ENCODE measurements around the gene LMNTD1.

The LMNTD1 gene

DNA sequence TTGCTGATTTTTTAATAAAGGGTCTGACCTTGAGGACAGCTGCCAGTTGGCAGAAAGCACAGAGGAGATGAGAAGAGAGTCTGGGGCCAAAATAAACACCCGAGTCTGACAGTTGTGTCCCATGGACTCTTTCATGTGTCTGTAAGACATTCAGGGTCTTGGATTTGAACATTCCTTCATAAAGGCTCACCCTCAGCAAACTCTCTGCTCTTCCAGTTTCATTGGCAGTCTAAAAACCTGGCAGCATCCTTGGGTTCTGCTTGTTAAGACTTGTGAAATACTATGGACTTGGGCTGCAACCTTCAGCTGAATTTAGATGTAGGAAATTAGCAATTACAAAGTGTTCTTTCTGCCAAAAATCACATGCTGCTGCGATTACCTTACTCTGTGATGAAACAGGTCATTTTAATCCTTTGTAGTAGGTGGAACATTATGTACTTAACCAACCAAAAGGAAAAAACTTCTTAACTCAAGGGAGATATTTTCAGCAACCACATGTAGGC lies 32.0 kb upstream of the LMNTD1 start:
- Histone ChIP-seq H3K4me3 (ENCODE audit: low read depth in 1 of 5, low read length in 5 of 5) (no peak overlapping the region), H3K36me3 (ENCODE audit: control insufficient read depth in 5 of 5, insufficient read depth in 5 of 5, low read length in 5 of 5) (no peaks in the 10 kb centered on the region), H3K9ac (ENCODE audit: low read length in 5 of 5) (no peak overlapping the region), H3K27ac (ENCODE audit: low read depth, low read length) (no peak overlapping the region), H3K9me3 (ENCODE audit: control insufficient read depth in 5 of 5, low read length in 5 of 5) (peaks cover 0 to 2% (median 0%) of the 10 kb centered on the region in 5 donors), H3K4me1 (ENCODE audit: control insufficient read depth in 5 of 5, insufficient read depth in 5 of 5, low read length in 5 of 5) (peaks cover 0 to 2% (median 0%) of the 10 kb centered on the region in 5 donors), H3K27me3 (ENCODE audit: control insufficient read depth in 5 of 5, insufficient read depth in 4 of 5, low read length in 5 of 5) (no peaks in the 10 kb centered on the region)

DNA sequence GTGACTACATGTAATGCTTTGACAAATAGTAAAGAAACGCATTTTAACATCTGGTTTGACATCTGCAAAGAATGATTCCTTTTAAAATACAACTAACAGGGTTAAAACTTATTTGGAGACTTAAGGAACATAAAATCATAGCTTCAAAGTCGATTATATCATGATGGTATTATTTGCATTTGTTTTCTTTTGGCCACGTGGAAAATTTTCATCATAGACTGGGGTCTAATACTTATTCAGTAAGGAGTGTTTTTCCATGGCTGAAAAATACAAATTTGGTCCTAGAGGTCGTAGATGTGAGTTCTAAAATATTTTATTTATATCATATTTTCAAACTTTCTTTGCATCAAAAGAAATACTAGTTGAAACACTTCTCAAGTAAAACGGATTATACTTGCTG lies 31.5 kb upstream of the LMNTD1 start:
- no peak overlapping the region for H3K27ac ChIP-seq (ENCODE audit: low read depth, low read length)
- H3K4me3 ChIP-seq (ENCODE audit: low read depth in 1 of 5, low read length in 5 of 5): no peak overlapping the region
- peaks cover 0 to 2% (median 0%) of the 10 kb centered on the region in 5 donors for H3K9me3 ChIP-seq (ENCODE audit: control insufficient read depth in 5 of 5, low read length in 5 of 5)
- no peak overlapping the region for H3K9ac ChIP-seq (ENCODE audit: low read length in 5 of 5)
- H3K27me3 ChIP-seq (ENCODE audit: control insufficient read depth in 5 of 5, insufficient read depth in 4 of 5, low read length in 5 of 5): no peaks in the 10 kb centered on the region
- H3K36me3 ChIP-seq (ENCODE audit: control insufficient read depth in 5 of 5, insufficient read depth in 5 of 5, low read length in 5 of 5): no peaks in the 10 kb centered on the region
- H3K4me1 ChIP-seq (ENCODE audit: control insufficient read depth in 5 of 5, insufficient read depth in 5 of 5, low read length in 5 of 5): peaks cover 0 to 2% (median 0%) of the 10 kb centered on the region in 5 donors

DNA sequence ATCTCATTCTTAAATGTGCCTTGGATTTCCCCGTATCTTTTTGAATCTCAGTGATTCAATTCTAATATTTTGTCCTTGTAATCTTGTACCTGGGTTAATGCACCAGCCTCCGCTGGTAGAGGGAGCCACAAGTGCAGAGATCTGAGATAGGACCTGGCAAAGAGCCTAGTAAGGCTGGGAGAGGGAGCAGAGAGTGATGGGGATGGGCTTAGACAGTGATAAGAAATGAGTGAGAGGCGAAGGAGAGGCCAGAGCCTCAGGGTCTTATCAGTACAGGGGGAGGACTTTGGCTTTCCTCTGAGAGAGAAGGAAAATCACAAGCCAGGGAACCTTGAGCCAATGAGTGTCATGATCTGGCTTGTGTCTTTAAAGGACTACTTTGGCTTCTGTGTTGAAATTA lies 30.5 kb upstream of the LMNTD1 start:
- Histone ChIP-seq H3K36me3 (ENCODE audit: control insufficient read depth in 5 of 5, insufficient read depth in 5 of 5, low read length in 5 of 5) (no peaks in the 10 kb centered on the region), H3K27me3 (ENCODE audit: control insufficient read depth in 5 of 5, insufficient read depth in 4 of 5, low read length in 5 of 5) (no peaks in the 10 kb centered on the region), H3K4me3 (ENCODE audit: low read depth in 1 of 5, low read length in 5 of 5) (no peak overlapping the region), H3K9me3 (ENCODE audit: control insufficient read depth in 5 of 5, low read length in 5 of 5) (peaks cover 0 to 2% (median 0%) of the 10 kb centered on the region in 5 donors), H3K4me1 (ENCODE audit: control insufficient read depth in 5 of 5, insufficient read depth in 5 of 5, low read length in 5 of 5) (peaks cover 0 to 2% (median 0%) of the 10 kb centered on the region in 5 donors), H3K9ac (ENCODE audit: low read length in 5 of 5) (no peak overlapping the region), H3K27ac (ENCODE audit: low read depth, low read length) (no peak overlapping the region)

DNA sequence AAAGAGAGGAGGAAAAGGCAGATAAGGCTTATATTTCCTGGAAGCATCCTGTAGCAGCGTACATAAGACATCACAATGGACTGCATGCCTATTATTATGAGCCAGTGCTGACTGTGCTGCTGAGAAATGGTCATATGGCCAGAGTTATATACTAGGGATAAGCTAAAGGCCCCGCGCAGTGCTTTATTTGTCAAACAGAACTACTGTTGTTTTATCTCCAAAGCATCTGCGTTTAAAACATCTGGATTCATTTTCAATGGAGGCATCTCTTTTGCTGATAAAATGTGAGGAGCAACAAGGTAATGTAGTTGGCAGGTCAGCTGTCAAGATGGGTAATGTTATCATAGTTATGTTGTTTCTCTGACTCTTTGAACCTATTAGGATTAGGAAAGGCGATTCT lies 28.0 kb upstream of the LMNTD1 start:
- no peak overlapping the region for H3K9ac ChIP-seq (ENCODE audit: low read length in 5 of 5)
- no peak overlapping the region for H3K4me3 ChIP-seq (ENCODE audit: low read depth in 1 of 5, low read length in 5 of 5)
- H3K9me3 ChIP-seq (ENCODE audit: control insufficient read depth in 5 of 5, low read length in 5 of 5): no peaks in the 10 kb centered on the region
- peaks cover 0 to 2% (median 0%) of the 10 kb centered on the region in 5 donors for H3K4me1 ChIP-seq (ENCODE audit: control insufficient read depth in 5 of 5, insufficient read depth in 5 of 5, low read length in 5 of 5)
- no peaks in the 10 kb centered on the region for H3K36me3 ChIP-seq (ENCODE audit: control insufficient read depth in 5 of 5, insufficient read depth in 5 of 5, low read length in 5 of 5)
- H3K27me3 ChIP-seq (ENCODE audit: control insufficient read depth in 5 of 5, insufficient read depth in 4 of 5, low read length in 5 of 5): no peaks in the 10 kb centered on the region
- no peak overlapping the region for H3K27ac ChIP-seq (ENCODE audit: low read depth, low read length)

DNA sequence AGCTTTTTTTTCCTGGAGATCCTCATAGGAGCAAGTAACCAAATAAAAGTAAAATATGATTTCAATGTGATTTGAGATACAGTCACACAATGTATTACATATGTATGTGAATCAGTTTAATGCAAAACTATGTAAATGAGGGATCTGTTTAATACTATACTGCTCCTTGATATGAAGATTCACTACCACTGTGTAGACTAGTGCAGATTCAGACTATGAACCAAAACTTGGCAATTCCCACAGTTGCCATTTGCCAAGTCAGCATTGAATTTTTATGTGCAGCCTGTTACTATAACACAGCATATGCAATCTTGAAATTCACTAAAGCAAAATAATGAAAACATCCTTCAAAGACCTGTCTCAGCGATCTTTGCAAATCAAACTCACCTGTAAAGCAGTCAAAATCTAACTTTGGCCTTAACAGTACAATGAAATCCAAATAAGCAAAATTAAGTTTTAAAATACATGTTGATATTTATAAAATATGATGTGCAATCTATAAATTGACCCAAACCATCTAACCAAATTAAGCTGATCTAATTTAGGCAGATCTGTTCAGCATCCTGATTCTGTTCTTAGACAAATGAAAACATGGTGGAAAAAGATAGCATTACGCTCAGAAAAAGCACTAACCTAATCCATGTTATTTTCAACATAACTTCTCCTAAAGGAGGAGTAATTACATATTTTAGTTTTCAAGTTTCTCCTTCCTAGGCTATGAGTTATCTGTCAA lies 25.5 kb upstream of the LMNTD1 start:
- Histone ChIP-seq H3K4me1 (ENCODE audit: control insufficient read depth in 5 of 5, insufficient read depth in 5 of 5, low read length in 5 of 5) (no peaks in the 10 kb centered on the region), H3K36me3 (ENCODE audit: control insufficient read depth in 5 of 5, insufficient read depth in 5 of 5, low read length in 5 of 5) (no peaks in the 10 kb centered on the region), H3K9me3 (ENCODE audit: control insufficient read depth in 5 of 5, low read length in 5 of 5) (no peaks in the 10 kb centered on the region), H3K27ac (ENCODE audit: low read depth, low read length) (no peak overlapping the region), H3K27me3 (ENCODE audit: control insufficient read depth in 5 of 5, insufficient read depth in 4 of 5, low read length in 5 of 5) (no peaks in the 10 kb centered on the region), H3K4me3 (ENCODE audit: low read depth in 1 of 5, low read length in 5 of 5) (no peak overlapping the region), H3K9ac (ENCODE audit: low read length in 5 of 5) (no peak overlapping the region)

DNA sequence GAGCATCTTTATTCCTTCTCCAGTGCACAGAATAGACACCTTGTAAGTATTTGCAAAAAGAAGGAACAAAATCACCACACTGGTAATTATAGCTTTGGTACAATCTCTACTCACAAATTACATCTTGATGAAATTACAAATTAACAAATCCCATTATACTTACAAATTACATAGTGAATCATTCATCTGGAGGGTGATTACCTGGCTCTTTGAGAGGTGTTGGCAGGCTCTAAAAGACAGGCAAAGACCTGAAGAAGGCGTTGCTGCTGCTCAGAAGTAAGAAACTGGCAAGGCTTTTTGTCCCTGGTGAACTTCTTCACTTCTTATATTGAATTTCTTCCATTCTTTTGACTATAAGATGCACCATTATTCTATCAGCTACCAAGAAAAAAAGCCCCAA lies 21.7 kb upstream of the LMNTD1 start:
- Histone ChIP-seq H3K9me3 (ENCODE audit: control insufficient read depth in 5 of 5, low read length in 5 of 5) (no peaks in the 10 kb centered on the region), H3K27ac (ENCODE audit: low read depth, low read length) (no peak overlapping the region), H3K9ac (ENCODE audit: low read length in 5 of 5) (no peak overlapping the region), H3K4me3 (ENCODE audit: low read depth in 1 of 5, low read length in 5 of 5) (no peak overlapping the region), H3K36me3 (ENCODE audit: control insufficient read depth in 5 of 5, insufficient read depth in 5 of 5, low read length in 5 of 5) (no peaks in the 10 kb centered on the region), H3K4me1 (ENCODE audit: control insufficient read depth in 5 of 5, insufficient read depth in 5 of 5, low read length in 5 of 5) (no peaks in the 10 kb centered on the region), H3K27me3 (ENCODE audit: control insufficient read depth in 5 of 5, insufficient read depth in 4 of 5, low read length in 5 of 5) (no peaks in the 10 kb centered on the region)

DNA sequence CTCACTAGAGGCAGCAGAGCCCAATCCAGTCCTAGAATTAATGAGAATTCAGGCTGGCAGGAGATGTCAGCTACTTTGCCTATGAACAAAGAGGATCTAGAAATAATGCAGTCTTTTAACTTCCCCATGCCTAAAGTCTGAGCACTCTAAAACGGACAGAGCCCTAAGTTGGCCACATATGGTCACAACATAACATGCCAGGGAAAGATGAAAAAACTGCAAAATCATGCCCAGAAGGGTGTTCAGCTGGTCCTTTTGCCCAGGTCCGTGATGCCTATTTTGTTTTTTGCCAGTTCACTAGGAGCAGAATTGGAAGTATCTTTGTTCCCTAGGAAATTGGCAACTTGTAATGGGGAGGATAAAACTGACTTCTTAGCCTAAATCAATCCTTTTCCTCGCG lies 20.3 kb upstream of the LMNTD1 start:
- Histone ChIP-seq H3K27me3 (ENCODE audit: control insufficient read depth in 5 of 5, insufficient read depth in 4 of 5, low read length in 5 of 5) (no peaks in the 10 kb centered on the region), H3K36me3 (ENCODE audit: control insufficient read depth in 5 of 5, insufficient read depth in 5 of 5, low read length in 5 of 5) (no peaks in the 10 kb centered on the region), H3K27ac (ENCODE audit: low read depth, low read length) (no peak overlapping the region), H3K4me3 (ENCODE audit: low read depth in 1 of 5, low read length in 5 of 5) (no peak overlapping the region), H3K4me1 (ENCODE audit: control insufficient read depth in 5 of 5, insufficient read depth in 5 of 5, low read length in 5 of 5) (no peaks in the 10 kb centered on the region), H3K9me3 (ENCODE audit: control insufficient read depth in 5 of 5, low read length in 5 of 5) (peaks cover 0 to 3% (median 0%) of the 10 kb centered on the region in 5 donors), H3K9ac (ENCODE audit: low read length in 5 of 5) (no peak overlapping the region)

DNA sequence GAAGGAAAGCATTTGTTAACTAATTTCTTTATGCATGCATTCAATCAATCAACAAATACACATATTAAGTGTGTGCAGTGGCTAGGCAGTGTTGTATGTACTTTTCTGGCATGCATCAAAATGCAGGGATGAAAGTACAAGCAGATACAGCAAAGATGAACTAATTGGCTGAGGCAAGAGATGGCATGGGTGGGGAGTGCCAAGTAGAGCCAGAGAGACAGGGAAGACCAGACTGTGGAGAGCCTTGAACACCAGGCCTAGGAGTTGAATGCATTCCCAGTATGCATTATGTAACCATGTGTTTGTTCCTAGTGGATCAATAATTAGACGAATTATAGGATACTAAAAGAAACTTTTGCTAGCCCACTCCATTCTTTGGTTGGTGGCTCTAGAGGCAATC lies 17.3 kb upstream of the LMNTD1 start:
- Histone ChIP-seq H3K27ac (ENCODE audit: low read depth, low read length) (no peak overlapping the region), H3K36me3 (ENCODE audit: control insufficient read depth in 5 of 5, insufficient read depth in 5 of 5, low read length in 5 of 5) (no peaks in the 10 kb centered on the region), H3K4me3 (ENCODE audit: low read depth in 1 of 5, low read length in 5 of 5) (no peak overlapping the region), H3K27me3 (ENCODE audit: control insufficient read depth in 5 of 5, insufficient read depth in 4 of 5, low read length in 5 of 5) (no peaks in the 10 kb centered on the region), H3K9ac (ENCODE audit: low read length in 5 of 5) (no peak overlapping the region), H3K4me1 (ENCODE audit: control insufficient read depth in 5 of 5, insufficient read depth in 5 of 5, low read length in 5 of 5) (no peaks in the 10 kb centered on the region), H3K9me3 (ENCODE audit: control insufficient read depth in 5 of 5, low read length in 5 of 5) (peaks cover 0 to 7% (median 0%) of the 10 kb centered on the region in 5 donors)

DNA sequence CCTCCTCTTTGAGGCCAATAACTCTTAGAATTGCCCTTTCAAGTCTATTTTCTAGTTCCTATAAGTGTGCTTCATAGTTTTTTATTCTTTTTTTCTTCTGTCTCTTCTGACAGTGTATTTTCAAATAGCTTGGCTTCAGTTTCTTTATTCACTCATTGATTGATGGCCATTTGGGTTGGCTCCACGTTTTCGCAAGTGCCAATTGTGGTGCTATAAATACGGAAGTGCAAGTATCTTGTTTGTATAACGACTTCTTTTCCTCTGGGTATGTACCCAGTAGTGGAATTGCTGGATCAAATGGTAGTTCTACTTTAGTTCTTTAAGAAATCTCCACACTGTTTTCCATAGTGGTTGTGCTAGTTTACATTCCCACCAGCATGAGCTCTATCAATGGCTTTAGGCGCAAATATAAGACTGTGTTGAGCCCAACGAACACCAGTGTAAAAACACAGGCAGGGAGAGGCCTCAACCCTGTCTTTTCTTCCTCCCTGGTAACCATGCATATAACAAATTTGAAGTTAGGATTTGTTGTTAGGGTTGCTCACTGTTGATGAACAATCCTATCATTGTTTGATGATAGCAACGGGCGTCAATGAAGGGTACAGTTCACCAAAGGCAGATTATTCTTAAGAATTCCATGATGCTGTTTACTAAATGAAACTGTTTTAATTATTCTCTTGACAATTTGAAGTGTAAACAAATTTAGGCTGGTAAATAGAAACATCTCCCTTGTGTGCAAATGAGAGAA lies 13.3 kb upstream of the LMNTD1 start:
- Histone ChIP-seq H3K9me3 (ENCODE audit: control insufficient read depth in 5 of 5, low read length in 5 of 5) (peaks cover 0 to 7% (median 0%) of the 10 kb centered on the region in 5 donors), H3K27me3 (ENCODE audit: control insufficient read depth in 5 of 5, insufficient read depth in 4 of 5, low read length in 5 of 5) (no peaks in the 10 kb centered on the region), H3K27ac (ENCODE audit: low read depth, low read length) (no peak overlapping the region), H3K4me1 (ENCODE audit: control insufficient read depth in 5 of 5, insufficient read depth in 5 of 5, low read length in 5 of 5) (no peaks in the 10 kb centered on the region), H3K36me3 (ENCODE audit: control insufficient read depth in 5 of 5, insufficient read depth in 5 of 5, low read length in 5 of 5) (no peaks in the 10 kb centered on the region), H3K9ac (ENCODE audit: low read length in 5 of 5) (no peak overlapping the region), H3K4me3 (ENCODE audit: low read depth in 1 of 5, low read length in 5 of 5) (no peak overlapping the region)

DNA sequence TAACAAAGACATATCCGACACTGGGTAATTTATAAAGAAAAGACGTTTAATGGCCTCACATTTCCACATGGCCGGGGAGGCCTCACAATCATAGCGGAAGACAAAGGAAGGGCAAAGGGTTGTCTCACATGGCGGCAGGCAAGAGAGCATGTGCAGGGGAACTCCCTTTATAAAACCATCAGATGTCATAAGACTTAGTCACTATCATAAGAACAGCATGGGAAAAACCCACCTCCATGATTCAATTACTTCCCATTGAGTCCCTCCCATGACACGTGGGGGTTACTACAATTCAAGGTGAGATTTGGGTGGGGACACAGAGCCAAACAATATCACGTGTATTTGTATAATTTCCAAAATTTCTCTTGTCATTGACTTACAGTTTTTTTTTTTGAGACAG lies 5.5 kb upstream of the LMNTD1 start:
- Histone ChIP-seq H3K4me3 (ENCODE audit: low read depth in 1 of 5, low read length in 5 of 5) (no peak overlapping the region), H3K36me3 (ENCODE audit: control insufficient read depth in 5 of 5, insufficient read depth in 5 of 5, low read length in 5 of 5) (no peaks in the 10 kb centered on the region), H3K4me1 (ENCODE audit: control insufficient read depth in 5 of 5, insufficient read depth in 5 of 5, low read length in 5 of 5) (no peaks in the 10 kb centered on the region), H3K9me3 (ENCODE audit: control insufficient read depth in 5 of 5, low read length in 5 of 5) (no peaks in the 10 kb centered on the region), H3K27ac (ENCODE audit: low read depth, low read length) (no peak overlapping the region), H3K27me3 (ENCODE audit: control insufficient read depth in 5 of 5, insufficient read depth in 4 of 5, low read length in 5 of 5) (no peaks in the 10 kb centered on the region), H3K9ac (ENCODE audit: low read length in 5 of 5) (no peak overlapping the region)
